Chondrocyte (in vitro differentiated cells): ENCODE results near the gene GAA. TPM values are rescaled to one million over a fixed set of nuclear protein-coding genes. Genes with fewer than 3 reads are reported as not detected.

ENCODE experiments used
- DNase-seq: peaks from one replicate; pipeline ENCODE4 v3.0.0; 2021; ENCODE audit warnings: mixed read lengths, low spot score
- H3K27ac Mint-ChIP-seq: one replicate; pipeline ENCODE4 v1.8.0; 2021; ENCODE audit warnings: mild to moderate bottlenecking, moderate library complexity, mixed read lengths; ENCODE audit not compliant: unreplicated experiment
- H3K27me3 Mint-ChIP-seq: 2 replicates; pipeline ENCODE4 v1.8.0; 2021; ENCODE audit warnings: low read depth, mixed read lengths
- H3K36me3 Mint-ChIP-seq: 2 replicates; pipeline ENCODE4 v1.8.0; 2021; ENCODE audit warnings: low read depth, mixed read lengths
- H3K4me1 Mint-ChIP-seq: 2 replicates; pipeline ENCODE4 v1.8.0; 2021; ENCODE audit warnings: low read depth, mild to moderate bottlenecking, mixed read lengths
- H3K4me3 Mint-ChIP-seq: one replicate; pipeline ENCODE4 v1.8.0; 2021; ENCODE audit warnings: mild to moderate bottlenecking, moderate library complexity, mixed read lengths; ENCODE audit not compliant: unreplicated experiment
- H3K9me3 Mint-ChIP-seq: 2 replicates; pipeline ENCODE4 v1.8.0; 2021; ENCODE audit warnings: low read depth, mixed read lengths
- total RNA-seq: library from RNA; stranded (reverse); gene quantifications from 3 replicates; pipeline ENCODE4 v1.2.1, GENCODE V29; 2021
- TF ChIP-seq, protein P1 (sequence below): fragments of 200-600 bp; sonication (generic); IDR thresholded peaks from 2 replicates; pipeline ENCODE4 v1.5.0; 2021; ENCODE audit warnings: antibody characterized with exemption, mild to moderate bottlenecking, moderate library complexity

The GAA gene
- total RNA-seq, 1 donor from 2014 or later = 45.7 TPM

DNA sequence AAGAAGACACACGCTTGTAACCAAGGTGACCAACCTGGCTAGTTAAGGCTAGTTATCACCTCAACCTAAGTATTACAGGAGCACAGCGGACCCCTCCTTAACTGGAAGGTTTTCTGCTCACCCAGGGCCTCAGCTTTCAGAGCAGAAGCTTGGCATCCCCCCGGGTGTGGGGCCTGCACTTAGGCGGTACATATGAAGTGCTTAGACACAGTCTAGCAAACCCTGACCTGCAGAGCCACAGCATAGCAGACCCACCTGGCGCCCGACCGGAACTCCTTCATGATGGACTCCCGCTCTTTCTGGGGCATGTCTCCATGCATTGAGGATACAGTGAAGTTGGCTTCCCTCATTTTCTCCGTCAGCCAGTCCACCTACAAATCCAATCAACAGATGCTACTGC is 35.8 kb downstream of the GAA start:
- Mint-ChIP-seq H3K36me3 (peaks cover 67% of the 10 kb centered on the region), H3K4me1 (no peaks in the 10 kb centered on the region), H3K27ac (no peak overlapping the region), H3K9me3 (no peaks in the 10 kb centered on the region), H3K4me3 (no peak overlapping the region), H3K27me3 (no peaks in the 10 kb centered on the region)
- TF ChIP-seq, protein P1, sequence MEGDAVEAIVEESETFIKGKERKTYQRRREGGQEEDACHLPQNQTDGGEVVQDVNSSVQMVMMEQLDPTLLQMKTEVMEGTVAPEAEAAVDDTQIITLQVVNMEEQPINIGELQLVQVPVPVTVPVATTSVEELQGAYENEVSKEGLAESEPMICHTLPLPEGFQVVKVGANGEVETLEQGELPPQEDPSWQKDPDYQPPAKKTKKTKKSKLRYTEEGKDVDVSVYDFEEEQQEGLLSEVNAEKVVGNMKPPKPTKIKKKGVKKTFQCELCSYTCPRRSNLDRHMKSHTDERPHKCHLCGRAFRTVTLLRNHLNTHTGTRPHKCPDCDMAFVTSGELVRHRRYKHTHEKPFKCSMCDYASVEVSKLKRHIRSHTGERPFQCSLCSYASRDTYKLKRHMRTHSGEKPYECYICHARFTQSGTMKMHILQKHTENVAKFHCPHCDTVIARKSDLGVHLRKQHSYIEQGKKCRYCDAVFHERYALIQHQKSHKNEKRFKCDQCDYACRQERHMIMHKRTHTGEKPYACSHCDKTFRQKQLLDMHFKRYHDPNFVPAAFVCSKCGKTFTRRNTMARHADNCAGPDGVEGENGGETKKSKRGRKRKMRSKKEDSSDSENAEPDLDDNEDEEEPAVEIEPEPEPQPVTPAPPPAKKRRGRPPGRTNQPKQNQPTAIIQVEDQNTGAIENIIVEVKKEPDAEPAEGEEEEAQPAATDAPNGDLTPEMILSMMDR = no peak
- no peak for DNase-seq

DNA sequence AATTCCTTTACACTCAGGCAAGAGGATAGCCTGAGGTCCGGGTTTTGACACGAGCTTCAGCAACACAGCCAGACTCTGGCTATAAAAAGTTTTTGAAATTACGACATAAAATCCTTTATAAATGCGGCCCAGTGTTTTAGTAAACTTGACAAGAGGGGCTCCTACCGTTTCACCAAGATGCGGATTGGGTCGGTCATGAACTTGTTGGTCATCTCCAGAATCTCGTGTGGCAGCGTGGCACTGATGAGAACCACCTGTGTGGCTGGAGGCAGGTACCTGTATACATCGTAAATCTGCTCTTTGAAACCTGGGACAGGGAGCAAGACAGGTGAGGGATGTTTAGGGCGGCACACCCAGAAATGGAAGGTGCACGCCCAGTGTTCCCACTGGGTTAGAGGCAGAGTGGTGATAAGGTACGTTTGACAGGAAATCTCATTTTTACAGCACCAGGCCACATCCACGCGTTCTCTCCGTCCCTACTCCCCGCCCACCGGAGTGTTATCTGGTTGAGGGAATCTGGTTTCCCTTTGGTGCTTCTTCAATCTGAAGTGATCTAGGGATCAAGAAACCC is 37.6 kb downstream of the GAA start:
- TF ChIP-seq, protein P1 = no peak
- Mint-ChIP-seq H3K4me1 (no peaks in the 10 kb centered on the region), H3K27me3 (no peaks in the 10 kb centered on the region), H3K27ac (no peak overlapping the region), H3K36me3 (peaks cover 62% of the 10 kb centered on the region), H3K4me3 (no peak overlapping the region), H3K9me3 (no peaks in the 10 kb centered on the region)
- DNase-seq = no peak

DNA sequence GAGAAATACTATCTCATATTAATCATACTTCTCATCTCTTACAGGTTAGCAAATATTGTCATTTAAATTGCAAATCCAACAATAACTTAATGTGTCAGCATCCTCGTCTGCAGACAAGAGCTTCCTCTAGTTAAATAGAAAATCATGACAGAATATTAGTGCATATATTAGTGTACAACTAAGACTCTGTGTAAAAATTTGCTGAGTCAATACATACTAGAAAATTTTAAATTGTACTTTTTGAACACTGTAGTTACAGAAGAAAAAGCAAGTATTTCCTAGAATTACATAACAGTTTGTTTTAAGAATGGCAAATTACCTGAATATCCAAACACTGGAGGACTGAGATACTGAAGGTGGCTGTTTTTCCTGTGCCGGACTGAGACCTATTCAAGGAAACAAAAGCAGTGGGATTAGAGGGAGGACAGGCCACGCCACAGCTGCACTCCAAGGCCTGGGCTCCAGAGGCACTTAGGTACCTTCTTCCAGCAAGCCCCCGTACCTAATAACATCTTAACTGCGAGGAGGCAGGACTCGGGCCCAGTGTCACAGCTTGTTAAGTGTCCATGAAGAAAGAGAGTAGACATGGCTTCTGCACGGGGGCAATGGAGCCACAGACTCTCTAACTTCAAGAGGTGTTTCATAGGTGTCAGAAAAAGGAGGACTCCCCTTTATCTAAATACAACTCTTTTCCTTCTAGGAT is 40.2 kb downstream of the GAA start:
- peaks cover 19% of the 10 kb centered on the region for H3K4me1 Mint-ChIP-seq
- no peak overlapping the region for H3K4me3 Mint-ChIP-seq
- TF ChIP-seq, protein P1 = no peak
- no peaks in the 10 kb centered on the region for H3K9me3 Mint-ChIP-seq
- no peak overlapping the region for H3K27ac Mint-ChIP-seq
- peaks cover 42% of the 10 kb centered on the region for H3K36me3 Mint-ChIP-seq
- DNase-seq = no peak
- H3K27me3 Mint-ChIP-seq = no peaks in the 10 kb centered on the region

DNA sequence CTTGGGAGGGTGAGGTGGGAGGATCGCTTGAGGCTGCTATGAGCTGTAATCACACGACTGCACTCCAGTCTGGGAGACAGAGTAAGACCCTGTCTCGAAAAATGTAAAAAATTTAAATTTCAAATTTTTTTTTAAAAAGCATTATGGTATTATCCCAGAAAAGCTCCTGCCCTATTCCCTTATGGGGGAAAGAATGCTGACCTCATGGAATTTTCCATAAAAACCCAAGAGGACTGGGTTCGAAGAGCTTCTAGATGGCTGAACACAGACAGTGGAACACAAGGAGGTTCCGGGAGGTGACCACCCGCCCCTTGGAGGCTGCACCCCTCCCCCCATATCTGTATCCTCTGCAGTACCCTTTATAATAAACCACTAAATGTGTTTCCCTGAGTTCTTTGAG is 41.5 kb downstream of the GAA start:
- TF ChIP-seq, protein P1 = no peak
- Mint-ChIP-seq H3K27ac (no peak overlapping the region), H3K4me3 (no peak overlapping the region), H3K9me3 (no peaks in the 10 kb centered on the region), H3K36me3 (peaks cover 30% of the 10 kb centered on the region), H3K27me3 (no peaks in the 10 kb centered on the region), H3K4me1 (peaks cover 21% of the 10 kb centered on the region)
- no peak for DNase-seq

DNA sequence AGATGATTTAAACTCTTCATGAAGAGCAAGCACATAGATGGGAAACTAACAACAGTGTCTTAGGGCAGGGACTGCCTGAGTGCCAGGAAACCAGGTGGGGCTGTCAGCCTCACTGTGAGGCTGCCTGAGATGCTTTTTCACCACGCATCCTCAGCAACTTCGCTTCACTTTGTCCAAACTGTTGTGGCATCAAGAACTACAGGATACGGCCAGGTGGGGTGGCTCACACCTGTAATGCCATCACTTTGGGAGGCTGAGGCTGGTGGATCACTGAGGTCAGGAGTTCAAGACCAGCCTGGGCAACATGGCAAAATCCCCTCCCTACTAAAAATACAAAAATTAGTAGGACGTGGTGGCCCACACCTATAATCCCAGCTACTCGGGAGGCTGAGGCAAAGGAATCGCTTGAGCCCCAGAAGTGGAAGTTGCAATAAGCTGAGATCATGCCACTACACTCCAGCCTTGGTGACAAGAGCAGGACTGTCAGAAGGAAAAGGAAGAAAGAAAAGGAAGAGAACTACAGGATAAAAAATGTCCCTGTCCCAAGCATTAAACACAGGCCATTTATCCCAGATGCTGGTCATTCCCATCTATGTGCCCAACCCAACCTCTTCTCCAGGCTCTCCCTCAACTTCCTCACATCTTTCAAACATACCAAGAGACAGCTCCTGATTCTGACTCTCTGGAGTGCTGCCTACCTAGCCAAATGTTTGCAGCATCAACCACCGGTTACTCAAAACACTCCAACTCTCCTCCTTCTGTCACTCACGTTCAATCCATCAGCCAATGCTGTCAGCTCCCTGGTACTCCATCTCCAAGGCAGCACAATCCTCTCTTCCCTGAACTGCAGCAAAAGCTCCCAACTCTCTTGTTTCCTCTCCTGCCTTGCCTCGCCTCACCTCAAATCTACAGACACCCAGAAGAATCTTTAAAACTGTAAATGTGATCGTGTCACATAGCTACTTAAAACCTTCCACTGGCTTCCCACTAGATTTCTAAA is 44.0 kb downstream of the GAA start:
- Mint-ChIP-seq H3K27ac (peak overlapping the region; percentile 72), H3K27me3 (no peaks in the 10 kb centered on the region), H3K9me3 (no peaks in the 10 kb centered on the region), H3K4me1 (peaks cover 33% of the 10 kb centered on the region), H3K36me3 (peaks cover 11% of the 10 kb centered on the region), H3K4me3 (peak overlapping the region; percentile 85)
- no peak for DNase-seq
- TF ChIP-seq, protein P1 = no peak
